PC-9 (cell line): ENCODE results near the gene PXDN. TPM values are rescaled to one million over a fixed set of nuclear protein-coding genes. Genes with fewer than 3 reads are reported as not detected.

Source experiments
- BruUV-seq: library from RNA; stranded (reverse); fragments of 400-500 nt; replicated peaks from 2 replicates; lab custom pipeline; 2021; lab: Mats Ljungman, UMichigan
- CTCF ChIA-PET: fragments of 300-600 bp; sonication (Branson Sonifier 250); formaldehyde crosslinking; loops from one replicate; lab custom pipeline; 2022; ENCODE audit warnings: antibody characterized with exemption; lab: Charles Lee
- POLR2A ChIA-PET: fragments of 300-600 bp; sonication (Branson Sonifier 250); formaldehyde crosslinking; loops from one replicate; lab custom pipeline; 2022; ENCODE audit warnings: antibody characterized with exemption; ENCODE audit not compliant: unreplicated experiment; lab: Charles Lee
- DNase-seq, 2 experiments: peaks; one replicate each; pipeline versions ENCODE4 v3.0.0 to v3.0.0-alpha.2; 2015 to 2022; ENCODE audit warnings: mixed read lengths in 1 of 2
- H2AFZ ChIP-seq: fragments of 200-600 bp; sonication (generic); 2 replicates; pipeline ENCODE4 v1.8.1; 2017; ENCODE audit warnings: antibody characterized with exemption
- H3F3A ChIP-seq: fragments of 200-600 bp; sonication (generic); 2 replicates; pipeline ENCODE4 v1.8.1; 2017; ENCODE audit warnings: antibody characterized with exemption, mild to moderate bottlenecking, low read depth; ENCODE audit not compliant: insufficient read depth
- H3K27ac ChIP-seq: fragments of 200-600 bp; sonication (generic); 2 replicates; pipeline ENCODE4 v1.6.1; 2016; ENCODE audit warnings: mixed run types
- H3K27me3 ChIP-seq: fragments of 200-600 bp; sonication (generic); 2 replicates; pipeline ENCODE4 v1.6.1; 2016; ENCODE audit warnings: low read depth, mixed run types; ENCODE audit not compliant: insufficient read depth
- H3K36me3 ChIP-seq: fragments of 200-600 bp; sonication (generic); 2 replicates; pipeline ENCODE4 v1.6.1; 2016; ENCODE audit warnings: low read depth, mixed run types
- H3K4me1 ChIP-seq: fragments of 200-600 bp; sonication (generic); replicated peaks from 2 replicates; pipeline ENCODE4 v1.6.1; 2016; ENCODE audit warnings: mixed run types; ENCODE audit not compliant: insufficient read depth
- H3K4me2 ChIP-seq: fragments of 200-600 bp; sonication (generic); 2 replicates; pipeline ENCODE4 v1.6.1; 2017; ENCODE audit warnings: mixed run types
- H3K4me3 ChIP-seq: fragments of 200-600 bp; sonication (generic); 2 replicates; pipeline ENCODE4 v1.6.1; 2016; ENCODE audit warnings: mixed run types
- H3K79me2 ChIP-seq: fragments of 200-600 bp; sonication (generic); 2 replicates; pipeline ENCODE4 v1.6.1; 2017; ENCODE audit warnings: low read depth, mixed run types
- H3K9me2 ChIP-seq: fragments of 200-600 bp; sonication (generic); 2 replicates; pipeline ENCODE4 v1.8.1; 2017; ENCODE audit warnings: mild to moderate bottlenecking; ENCODE audit not compliant: insufficient read depth
- H3K9me3 ChIP-seq: fragments of 200-600 bp; sonication (generic); 2 replicates; pipeline ENCODE4 v1.8.1; 2016; ENCODE audit warnings: low read depth; ENCODE audit not compliant: insufficient read depth
- H4K20me1 ChIP-seq: fragments of 200-600 bp; sonication (generic); 2 replicates; pipeline ENCODE4 v1.8.1; 2017; ENCODE audit not compliant: insufficient read depth
- CTCF ChIP-seq: fragments of 200-600 bp; sonication (generic); conservative IDR thresholded peaks from 2 replicates; pipeline ENCODE4 v1.6.1; 2017; ENCODE audit warnings: mixed run types, antibody characterized with exemption, mild to moderate bottlenecking, moderate library complexity
- EZH2 ChIP-seq: fragments of 200-600 bp; sonication (generic); IDR thresholded peaks from 2 replicates; pipeline ENCODE4 v1.8.0; 2017; ENCODE audit warnings: antibody characterized with exemption, low read depth
- intact Hi-C: fragments of 100-400 bp; cut with micrococcal nuclease; formaldehyde crosslinking; loops from one replicate; pipeline ENCODE4 v1.10.0; 2022; ENCODE audit not compliant: unreplicated experiment
- total RNA-seq: library from RNA; stranded (reverse); gene quantifications from 2 replicates; pipeline ENCODE4 v1.2.3, GENCODE V29; 2021

PXDN gene
- total RNA-seq, 1 experiment from 2014 or later: 91.1 TPM

GRCh38 chr2:1613078-1613445 is 131.3 kb downstream of the PXDN start:
- Histone ChIP-seq H3K36me3 (no peaks in the 10 kb centered on the region), H3K9me2 (no peaks in the 10 kb centered on the region), H3K27me3 (peaks cover 11% of the 10 kb centered on the region), H3K4me3 (no peak overlapping the region), H3K79me2 (no peaks in the 10 kb centered on the region), H3F3A (peaks cover 3% of the 10 kb centered on the region; the same call in 1 of the 2 replicates), H3K9me3 (no peaks in the 10 kb centered on the region), H4K20me1 (no peaks in the 10 kb centered on the region), H2AFZ (no peak overlapping the region), H3K27ac (no peak overlapping the region), H3K4me1 (peaks cover 25% of the 10 kb centered on the region), H3K4me2 (no peak overlapping the region)
- no TSS peak for BruUV-seq
- no peak for DNase-seq
- TF ChIP-seq CTCF: no peak
- no peak for TF ChIP-seq EZH2
- ChIA-PET CTCF (no interaction called here), POLR2A (no interaction called here)
- intact Hi-C loops: no loop called here

- intact Hi-C loops: no loop called here
- Histone ChIP-seq H4K20me1 (no peaks in the 10 kb centered on the region), H3F3A (no peaks in the 10 kb centered on the region), H2AFZ (no peak overlapping the region), H3K4me2 (no peak overlapping the region), H3K79me2 (no peaks in the 10 kb centered on the region), H3K9me2 (no peaks in the 10 kb centered on the region), H3K4me1 (peaks cover 20% of the 10 kb centered on the region), H3K27me3 (peaks cover 13% of the 10 kb centered on the region), H3K4me3 (no peak overlapping the region), H3K27ac (no peak overlapping the region), H3K9me3 (no peaks in the 10 kb centered on the region), H3K36me3 (no peaks in the 10 kb centered on the region)
- TF ChIP-seq EZH2 (no peak), CTCF (no peak)
- ChIA-PET POLR2A (no interaction called here), CTCF (no interaction called here)
- no TSS peak for BruUV-seq
- DNase-seq: no peak
Observed at GRCh38 chr2:1612391-1613077, 131.8 kb downstream of the PXDN start.

- Histone ChIP-seq H3K4me1 (peaks cover 13% of the 10 kb centered on the region), H3K9me2 (no peaks in the 10 kb centered on the region), H3K27ac (no peak overlapping the region), H4K20me1 (no peaks in the 10 kb centered on the region), H2AFZ (no peak overlapping the region), H3K4me2 (no peak overlapping the region), H3K79me2 (no peaks in the 10 kb centered on the region), H3K36me3 (no peaks in the 10 kb centered on the region), H3K4me3 (no peak overlapping the region), H3K9me3 (no peaks in the 10 kb centered on the region), H3K27me3 (peaks cover 13% of the 10 kb centered on the region), H3F3A (no peaks in the 10 kb centered on the region)
- ChIA-PET CTCF (no interaction called here), POLR2A (no interaction called here)
- intact Hi-C loops: no loop called here
- no TSS peak for BruUV-seq
- no peak for DNase-seq
- TF ChIP-seq EZH2 (no peak), CTCF (no peak)
Observed at GRCh38 chr2:1611886-1612285, 132.4 kb downstream of the PXDN start.
